HepG2 (cell line): ENCODE results near the gene MAP3K3. TPM values are rescaled to one million over a fixed set of nuclear protein-coding genes. Genes with fewer than 3 reads are reported as not detected.

Experiments used
- CBX1 ChIP-seq: IDR thresholded peaks from one replicate; pipeline ENCODE4 v1.6.1; 2016; ENCODE audit warnings: antibody characterized with exemption, low read depth
- DMTF1 ChIP-seq: sonication (generic); formaldehyde crosslinking; IDR thresholded peaks from 2 replicates; pipeline ENCODE4 v1.4.0; 2020; ENCODE audit warnings: mild to moderate bottlenecking, missing genetic modification reagents
- ELF3 ChIP-seq: IDR thresholded peaks from 2 replicates; pipeline ENCODE4 v1.6.1; 2016; ENCODE audit warnings: missing genetic modification reagents, missing compliant biosample characterization
- FLYWCH1 ChIP-seq: sonication (generic); formaldehyde crosslinking; IDR thresholded peaks from 2 replicates; pipeline ENCODE4 v1.8.1; 2023; ENCODE audit warnings: mild to moderate bottlenecking, missing genetic modification reagents
- HINFP ChIP-seq: sonication (generic); formaldehyde crosslinking; IDR thresholded peaks from 2 replicates; pipeline ENCODE4 v1.4.0; 2020; ENCODE audit warnings: low read depth, mild to moderate bottlenecking, missing genetic modification reagents
- NCOA5 ChIP-seq: sonication (generic); formaldehyde crosslinking; IDR thresholded peaks from 2 replicates; pipeline ENCODE4 v1.4.0; 2020; ENCODE audit warnings: missing genetic modification reagents
- NFIC ChIP-seq: IDR thresholded peaks from 2 replicates; pipeline ENCODE4 v1.6.1; 2012; ENCODE audit warnings: mild to moderate bottlenecking, low read length, inconsistent platforms
- POGK ChIP-seq: sonication (generic); formaldehyde crosslinking; conservative IDR thresholded peaks from 2 replicates; pipeline ENCODE4 v1.8.0; 2022; ENCODE audit warnings: mild to moderate bottlenecking, moderate library complexity, missing genetic modification reagents
- SAFB2 ChIP-seq: sonication (generic); formaldehyde crosslinking; IDR thresholded peaks from 2 replicates; pipeline ENCODE4 v1.5.1; 2020; ENCODE audit warnings: missing genetic modification reagents, low read depth, mild to moderate bottlenecking, borderline replicate concordance
- SAP130 ChIP-seq: IDR thresholded peaks from 2 replicates; pipeline ENCODE4 v1.6.1; 2016; ENCODE audit warnings: low read depth
- XRCC5 ChIP-seq: fragments of 200-400 bp; formaldehyde crosslinking; optimal IDR thresholded peaks from 2 replicates; pipeline ENCODE3; 2017; ENCODE audit warnings: mild to moderate bottlenecking, low read length
- ZBTB46 ChIP-seq: sonication (generic); formaldehyde crosslinking; IDR thresholded peaks from 2 replicates; pipeline ENCODE4 v1.4.0; 2020; ENCODE audit warnings: mild to moderate bottlenecking, missing genetic modification reagents, borderline replicate concordance
- ZFP36 ChIP-seq: fragments of 150-350 bp; IDR thresholded peaks from 2 replicates; pipeline ENCODE4 v1.6.1; 2018; ENCODE audit warnings: borderline replicate concordance, low read length, low read depth; ENCODE audit not compliant: partially characterized antibody
- ZNF138 ChIP-seq: sonication (generic); formaldehyde crosslinking; IDR thresholded peaks from 2 replicates; pipeline ENCODE4 v1.5.0; 2020; ENCODE audit warnings: mild to moderate bottlenecking, low read depth, missing genetic modification reagents
- ZNF230 ChIP-seq: sonication (generic); formaldehyde crosslinking; IDR thresholded peaks from 2 replicates; pipeline ENCODE4 v1.4.0; 2020; ENCODE audit warnings: mild to moderate bottlenecking, missing genetic modification reagents
- ZNF550 ChIP-seq: sonication (generic); formaldehyde crosslinking; IDR thresholded peaks from 2 replicates; pipeline ENCODE4 v1.4.0; 2020; ENCODE audit warnings: mild to moderate bottlenecking, missing genetic modification reagents, borderline replicate concordance
- ZNF598 ChIP-seq: sonication (generic); formaldehyde crosslinking; IDR thresholded peaks from 2 replicates; pipeline ENCODE4 v1.5.1; 2020; ENCODE audit warnings: mild to moderate bottlenecking, missing genetic modification reagents, borderline replicate concordance
- ZNF605 ChIP-seq: sonication (generic); formaldehyde crosslinking; IDR thresholded peaks from 2 replicates; pipeline ENCODE4 v1.8.0; 2022; ENCODE audit warnings: mild to moderate bottlenecking, missing genetic modification reagents
- ZNF644 ChIP-seq: IDR thresholded peaks from 2 replicates; pipeline ENCODE4 v1.6.1; 2016; ENCODE audit warnings: low read depth
- ZNF761 ChIP-seq: sonication (generic); formaldehyde crosslinking; conservative IDR thresholded peaks from 2 replicates; pipeline ENCODE4 v1.4.0; 2020; ENCODE audit warnings: mild to moderate bottlenecking, missing genetic modification reagents
- ZSCAN22 ChIP-seq: sonication (generic); formaldehyde crosslinking; IDR thresholded peaks from 2 replicates; pipeline ENCODE4 v1.4.0; 2020; ENCODE audit warnings: mild to moderate bottlenecking, missing genetic modification reagents
- polyA plus RNA-seq, 8 experiments: library from polyadenylated mRNA; depleted of rRNA in 3 of 8; stranded (reverse) in 7 of 8; unstranded in 1 of 8; fragments of >200 nt; fragmentation: Illumina TruSeq in 4 of 8; extraction: Trizol in 4 of 8; gene quantifications; 2 replicates each; pipeline versions ENCODE4 v1.2.1 to v1.2.3, GENCODE V29; 2011 to 2016; ENCODE audit warnings: low read depth in 4 of 8, missing spikeins in 1 of 8, mixed read lengths in 1 of 8; ENCODE audit not compliant: insufficient read depth in 1 of 8
- total RNA-seq, 5 experiments: library from RNA; depleted of rRNA; stranded (reverse); fragments of >200 nt; fragmentation: Illumina TruSeq; extraction: Trizol; gene quantifications; 2 replicates each; pipeline ENCODE4 v1.2.3, GENCODE V29; 2016; ENCODE audit warnings: low read depth in 1 of 5

The MAP3K3 gene
- total and polyA plus RNA-seq, 2 of the 13 experiments (the other 11 are each of a cell fraction or from before 2014, with no cell fraction given): 17.7 to 21.8 TPM

- TF ChIP-seq HINFP (CRISPR knock-in tag) (0 out of 2 replicates have a peak, but pooled peaks have one; percentile 39), NCOA5 (CRISPR knock-in tag) (0 out of 2 replicates have a peak, but pooled peaks have one; percentile 45), ZNF230 (CRISPR knock-in tag) (0 out of 2 replicates have a peak, but pooled peaks have one; percentile 45), ZFP36 (no peak), DMTF1 (CRISPR knock-in tag) (0 out of 2 replicates have a peak, but pooled peaks have one; percentile 38), ZNF644 (no peak), POGK (CRISPR knock-in tag) (0 out of 2 replicates have a peak, but pooled peaks have one; percentile 35), NFIC (peak; percentile 80), ZNF138 (CRISPR knock-in tag) (no peak), SAFB2 (CRISPR knock-in tag) (0 out of 2 replicates have a peak, but pooled peaks have one; percentile 60), ZBTB46 (CRISPR knock-in tag) (0 out of 2 replicates have a peak, but pooled peaks have one; percentile 73), ZSCAN22 (CRISPR knock-in tag) (no peak), SAP130 (CRISPR knock-in tag) (0 out of 2 replicates have a peak, but pooled peaks have one; percentile 7), FLYWCH1 (no peak), ELF3 (0 out of 2 replicates have a peak, but pooled peaks have one; percentile 25), ZNF605 (CRISPR knock-in tag) (no peak), ZNF761 (CRISPR knock-in tag) (0 out of 2 replicates have a peak, but pooled peaks have one; percentile 45), CBX1 (no peak), ZNF550 (0 out of 2 replicates have a peak, but pooled peaks have one; percentile 25), XRCC5 (peak; percentile 59), ZNF598 (CRISPR knock-in tag) (0 out of 2 replicates have a peak, but pooled peaks have one; percentile 59)
These were observed 53.7 kb downstream of the MAP3K3 start (continued) for GRCh38 chr17:63675607-63676546.
